ENCODE results near the gene ABLIM1. TPM values are rescaled to one million over a fixed set of nuclear protein-coding genes. Genes with fewer than 3 reads are reported as not detected.

ABLIM1 gene
- total and polyA plus RNA-seq, 2 experiments from 2014 or later = 21.9 to 45.1 TPM

GRCh38 chr10:114646426-114646825 is 11.6 kb downstream of the ABLIM1 start:
- no peak for TF ChIP-seq REST (IDR thresholded peaks at IDR 0.05; ENCODE audit: unreplicated experiment)
- TF ChIP-seq EZH2 (IDR thresholded peaks at IDR 0.05; ENCODE audit: low read depth, unreplicated experiment) = no peak
- TF ChIP-seq CREB1 (CRISPR knock-in tag; IDR thresholded peaks at IDR 0.05; ENCODE audit: low read depth) = no peak
- no peak for TF ChIP-seq STAT1 (IDR thresholded peaks at IDR 0.05; ENCODE audit: unreplicated experiment)
- no peaks in the 10 kb centered on the region for H3F3A ChIP-seq (replicated peaks; ENCODE audit: low read depth)
- no peaks in the 10 kb centered on the region for H3K79me2 ChIP-seq (replicated peaks; ENCODE audit: insufficient read depth)
- Mint-ChIP-seq H3K4me1 (no peaks in the 10 kb centered on the region), H3K9me3 (no peaks in the 10 kb centered on the region), H3K27me3 (ENCODE audit: insufficient read depth, low read depth, poor library complexity) (no peaks in the 10 kb centered on the region), H3K4me3 (no peak overlapping the region), H3K36me3 (ENCODE audit: low read depth) (no peaks in the 10 kb centered on the region), H3K27ac (no peak overlapping the region)
- no peak overlapping the region for H2AFZ ChIP-seq
- ATAC-seq = no peak
- H3K27me3 ChIP-seq (ENCODE audit: insufficient read depth) = no peaks in the 10 kb centered on the region
- no peak for DNase-seq (ENCODE audit: low spot score)
- no peak overlapping the region for H3K4me2 ChIP-seq
- H3K4me3 ChIP-seq = no peak overlapping the region
- H3K27ac ChIP-seq (ENCODE audit: low read depth) = no peak overlapping the region
- H3K9me2 ChIP-seq (ENCODE audit: insufficient read depth) = no peaks in the 10 kb centered on the region
- H3K4me1 ChIP-seq (ENCODE audit: insufficient read depth) = peaks cover 3% of the 10 kb centered on the region; the same call in 1 of the 2 replicates
- H3K36me3 ChIP-seq (ENCODE audit: insufficient read depth) = no peaks in the 10 kb centered on the region
- no peaks in the 10 kb centered on the region for H4K20me1 ChIP-seq (replicated peaks; ENCODE audit: insufficient read depth)

- Mint-ChIP-seq H3K27me3 (ENCODE audit: insufficient read depth, low read depth, poor library complexity) (no peaks in the 10 kb centered on the region), H3K9me3 (no peaks in the 10 kb centered on the region), H3K4me3 (no peak overlapping the region), H3K36me3 (ENCODE audit: low read depth) (no peaks in the 10 kb centered on the region), H3K27ac (no peak overlapping the region), H3K4me1 (no peaks in the 10 kb centered on the region)
- Histone ChIP-seq H3K4me1 (ENCODE audit: insufficient read depth) (peaks cover 3% of the 10 kb centered on the region; the same call in 1 of the 2 replicates), H4K20me1 (replicated peaks; ENCODE audit: insufficient read depth) (no peaks in the 10 kb centered on the region), H3K4me3 (no peak overlapping the region), H3K9me2 (ENCODE audit: insufficient read depth) (no peaks in the 10 kb centered on the region), H2AFZ (no peak overlapping the region), H3F3A (replicated peaks; ENCODE audit: low read depth) (no peaks in the 10 kb centered on the region), H3K27ac (ENCODE audit: low read depth) (no peak overlapping the region), H3K79me2 (replicated peaks; ENCODE audit: insufficient read depth) (no peaks in the 10 kb centered on the region), H3K36me3 (ENCODE audit: insufficient read depth) (no peaks in the 10 kb centered on the region), H3K4me2 (no peak overlapping the region), H3K27me3 (ENCODE audit: insufficient read depth) (no peaks in the 10 kb centered on the region)
- TF ChIP-seq ETS1 (IDR thresholded peaks at IDR 0.05) (no peak), CREB1 (CRISPR knock-in tag; IDR thresholded peaks at IDR 0.05; ENCODE audit: low read depth) (no peak)
- DNase-seq (ENCODE audit: low spot score) (no peak), ATAC-seq (no peak)
Measured at GRCh38 chr10:114645706-114646105, 12.4 kb downstream of the ABLIM1 start.

- TF ChIP-seq STAT1 (IDR thresholded peaks at IDR 0.05; ENCODE audit: unreplicated experiment) (no peak), JUNB (IDR thresholded peaks at IDR 0.05; ENCODE audit: unreplicated experiment) (no peak), ZNF331 (CRISPR knock-in tag; IDR thresholded peaks at IDR 0.05; ENCODE audit: low read depth) (no peak), POLR2AphosphoS5 (IDR thresholded peaks at IDR 0.05; ENCODE audit: low read depth) (no peak), NANOG (IDR thresholded peaks at IDR 0.05; ENCODE audit: borderline replicate concordance) (no peak), ETS1 (IDR thresholded peaks at IDR 0.05) (no peak)
- Mint-ChIP-seq H3K27me3 (ENCODE audit: insufficient read depth, low read depth, poor library complexity) (no peaks in the 10 kb centered on the region), H3K36me3 (ENCODE audit: low read depth) (no peaks in the 10 kb centered on the region), H3K27ac (no peak overlapping the region), H3K4me1 (no peaks in the 10 kb centered on the region), H3K9me3 (no peaks in the 10 kb centered on the region), H3K4me3 (no peak overlapping the region)
- Histone ChIP-seq H3K4me3 (no peak overlapping the region), H3F3A (replicated peaks; ENCODE audit: low read depth) (no peaks in the 10 kb centered on the region), H3K9me2 (ENCODE audit: insufficient read depth) (no peaks in the 10 kb centered on the region), H3K27me3 (ENCODE audit: insufficient read depth) (no peaks in the 10 kb centered on the region), H3K4me1 (ENCODE audit: insufficient read depth) (peaks cover 3% of the 10 kb centered on the region; the same call in 1 of the 2 replicates), H2AFZ (no peak overlapping the region), H3K27ac (ENCODE audit: low read depth) (no peak overlapping the region), H3K79me2 (replicated peaks; ENCODE audit: insufficient read depth) (no peaks in the 10 kb centered on the region), H3K4me2 (no peak overlapping the region), H4K20me1 (replicated peaks; ENCODE audit: insufficient read depth) (no peaks in the 10 kb centered on the region), H3K36me3 (ENCODE audit: insufficient read depth) (no peaks in the 10 kb centered on the region)
- no peak for DNase-seq (ENCODE audit: low spot score)
- ATAC-seq = no peak
Measured at GRCh38 chr10:114643158-114643557, 14.9 kb downstream of the ABLIM1 start.
